Testis (tissue), 3 donors: ENCODE measurements around the gene TBL1X. TPM values are rescaled to one million over a fixed set of nuclear protein-coding genes. Genes with fewer than 3 reads are reported as not detected.

Experiments used
- DNase-seq: peaks from one replicate; pipeline ENCODE4 v3.0.0-alpha.2; 2019
- H3K27ac ChIP-seq, 2 donors: fragments of 200-600 bp; sonication (generic); one replicate each; pipeline ENCODE4 v1.5.1; 2019
- H3K27me3 ChIP-seq: fragments of 200-600 bp; sonication (generic); one replicate; pipeline ENCODE4 v1.5.1; 2019
- H3K36me3 ChIP-seq: fragments of 200-600 bp; sonication (generic); one replicate; pipeline ENCODE4 v1.5.1; 2017; ENCODE audit warnings: low read depth; ENCODE audit errors: missing control alignments
- H3K4me1 ChIP-seq: fragments of 200-600 bp; sonication (generic); one replicate; pipeline ENCODE4 v1.5.1; 2019
- H3K4me3 ChIP-seq, 2 donors: fragments of 200-600 bp; sonication (generic); one replicate each; pipeline ENCODE4 v1.5.1; 2017 to 2019
- H3K9me3 ChIP-seq: fragments of 200-600 bp; sonication (generic); one replicate; pipeline ENCODE4 v1.5.1; 2017
- CTCF ChIP-seq, 3 experiments: fragments of 450-650 bp in 2 of 3; fragments of 200-600 bp in 1 of 3; sonication (generic) in 1 of 3; IDR thresholded peaks; one replicate each; pipeline ENCODE4 v1.5.1; 2016 to 2019; ENCODE audit warnings: antibody characterized with exemption in 3 of 3, mild to moderate bottlenecking in 2 of 3, moderate library complexity in 1 of 3
- POLR2A ChIP-seq: fragments of 450-650 bp; IDR thresholded peaks from one replicate; pipeline ENCODE4 v1.6.1; 2017; ENCODE audit warnings: antibody characterized with exemption, mild to moderate bottlenecking, moderate library complexity
- WGBS, 2 donors: methylation state at CpG; one replicate each; pipeline ENCODE4 v1.1.5; 2018; 5-methylcytosine and 5-hydroxymethylcytosine counted together
- intact Hi-C: fragments of 100-400 bp; cut with DNase I; formaldehyde crosslinking; loops from one replicate; pipeline ENCODE4 v1.15.1; 2023; ENCODE audit warnings: low total_unique reads
- polyA plus RNA-seq: library from polyadenylated mRNA; stranded (reverse); fragments of 350-450 nt; fragmentation: Illumina TruSeq; extraction: RNeasy Lipid Tissue Mini Kit (QIAGEN cat#74804); gene quantifications from one replicate; pipeline ENCODE4 v1.2.3, GENCODE V29; 2014; ENCODE audit warnings: low read depth, low replicate concordance; ENCODE audit not compliant: insufficient read depth
- total RNA-seq, 2 donors: library from RNA; depleted of rRNA; stranded (reverse); fragments of >200 nt; gene quantifications; one replicate each; pipeline ENCODE4 v1.2.3, GENCODE V29; 2016

Gene TBL1X
- total and polyA plus RNA-seq, 3 donors from 2014 or later = 24.0 to 69.2 (median 48.1) TPM

- TF ChIP-seq CTCF (IDR thresholded peaks at IDR 0.05) (no peak), POLR2A (no peak)
- WGBS, 2 donors = 91 to 100% methylated on average over 2 to 12 of the region's 12 CpGs
- DNase-seq = no peak
- Histone ChIP-seq H3K4me1 (no peaks in the 10 kb centered on the region), H3K36me3 (no peaks in the 10 kb centered on the region), H3K4me3 (no peak overlapping the region), H3K27me3 (no peaks in the 10 kb centered on the region), H3K27ac (no peak overlapping the region), H3K9me3 (no peaks in the 10 kb centered on the region)
- intact Hi-C loops = no loop called here
Observed at GRCh38 chrX:9542761-9543111, 77.9 kb downstream of the TBL1X start.

GRCh38 chrX:9555354-9555753, 90.5 kb downstream of the TBL1X start:
- no peaks in the 10 kb centered on the region for H3K27me3 ChIP-seq
- no peak overlapping the region for H3K4me3 ChIP-seq
- TF ChIP-seq POLR2A = no peak
- TF ChIP-seq CTCF (IDR thresholded peaks at IDR 0.05) = no peak
- H3K4me1 ChIP-seq = no peaks in the 10 kb centered on the region
- DNase-seq = no peak
- intact Hi-C loops = no loop called here
- H3K36me3 ChIP-seq = no peaks in the 10 kb centered on the region
- no peaks in the 10 kb centered on the region for H3K9me3 ChIP-seq
- WGBS, 2 donors = 83 to 84% methylated on average over 2 of the region's 2 CpGs
- no peak overlapping the region for H3K27ac ChIP-seq

- no peaks in the 10 kb centered on the region for H3K36me3 ChIP-seq
- H3K9me3 ChIP-seq = no peaks in the 10 kb centered on the region
- no peak overlapping the region for H3K4me3 ChIP-seq
- no peaks in the 10 kb centered on the region for H3K4me1 ChIP-seq
- DNase-seq = no peak
- 81 to 87% methylated on average over 9 to 11 of the region's 11 CpGs for WGBS, 2 donors
- intact Hi-C loops = no loop called here
- H3K27me3 ChIP-seq = no peaks in the 10 kb centered on the region
- TF ChIP-seq POLR2A (no peak), CTCF (IDR thresholded peaks at IDR 0.05) (no peak)
- no peak overlapping the region for H3K27ac ChIP-seq
Observed at GRCh38 chrX:9557091-9557490, 92.2 kb downstream of the TBL1X start.

- intact Hi-C loops = no loop called here
- Histone ChIP-seq H3K36me3 (no peaks in the 10 kb centered on the region), H3K27me3 (no peaks in the 10 kb centered on the region), H3K4me3 (no peak overlapping the region), H3K27ac (no peak overlapping the region), H3K9me3 (no peaks in the 10 kb centered on the region), H3K4me1 (no peaks in the 10 kb centered on the region)
- DNase-seq = no peak
- TF ChIP-seq CTCF (IDR thresholded peaks at IDR 0.05) = no peak
- TF ChIP-seq POLR2A = no peak
- WGBS, 2 donors = 86 to 88% methylated on average over 5 of the region's 5 CpGs
Observed at GRCh38 chrX:9557521-9557920, 92.7 kb downstream of the TBL1X start.

- no peak overlapping the region for H3K4me3 ChIP-seq
- WGBS, 2 donors = 60 to 64% methylated on average over 4 of the region's 4 CpGs
Observed at GRCh38 chrX:9558615-9559014, 93.8 kb downstream of the TBL1X start.

More at GRCh38 chrX:9558615-9559014, 93.8 kb downstream of the TBL1X start:
- no peak for DNase-seq
- Histone ChIP-seq H3K9me3 (no peaks in the 10 kb centered on the region), H3K4me1 (no peaks in the 10 kb centered on the region), H3K27me3 (no peaks in the 10 kb centered on the region), H3K27ac (no peak overlapping the region), H3K36me3 (no peaks in the 10 kb centered on the region)
- intact Hi-C loops = no loop called here
- TF ChIP-seq POLR2A (no peak), CTCF (IDR thresholded peaks at IDR 0.05) (no peak)
